HepG2 (cell line): ENCODE data around the gene IRX2.

Experiments used
- BCL3 ChIP-seq: sonication (generic); formaldehyde crosslinking; IDR thresholded peaks from 2 replicates; pipeline ENCODE4 v1.5.1; 2020; ENCODE audit warnings: mild to moderate bottlenecking, missing genetic modification reagents, moderate library complexity
- CTCF ChIP-seq: sonication (generic); formaldehyde crosslinking; IDR thresholded peaks from 2 replicates; pipeline ENCODE4 v1.5.0; 2020; ENCODE audit warnings: mild to moderate bottlenecking, missing genetic modification reagents, moderate library complexity
- EZH2 ChIP-seq: conservative IDR thresholded peaks from 2 replicates; pipeline ENCODE4 v1.6.1; 2012; ENCODE audit warnings: mild to moderate bottlenecking, low read depth, low read length, moderate library complexity
- FOSL2 ChIP-seq: sonication (generic); formaldehyde crosslinking; IDR thresholded peaks from 2 replicates; pipeline ENCODE4 v1.4.0; 2020; ENCODE audit warnings: missing genetic modification reagents
- MAX ChIP-seq: IDR thresholded peaks from 2 replicates; pipeline ENCODE4 v1.6.1; 2012; ENCODE audit warnings: inconsistent platforms
- MXD3 ChIP-seq: IDR thresholded peaks from 2 replicates; pipeline ENCODE4 v1.6.1; 2016; ENCODE audit warnings: mild to moderate bottlenecking, missing biosample characterization, missing genetic modification reagents
- MYC ChIP-seq: sonication (generic); formaldehyde crosslinking; IDR thresholded peaks from 2 replicates; pipeline ENCODE4 v1.9.0; 2021; ENCODE audit warnings: missing genetic modification reagents, borderline replicate concordance
- POLR2A ChIP-seq, 2 experiments: IDR thresholded peaks; 2 replicates each; pipeline ENCODE4 v1.6.1; 2011; ENCODE audit warnings: low read depth in 2 of 2, low read length in 2 of 2, mild to moderate bottlenecking in 1 of 2, moderate library complexity in 1 of 2; ENCODE audit not compliant: insufficient read depth in 1 of 2
- POLR2AphosphoS5 ChIP-seq: IDR thresholded peaks from 2 replicates; pipeline ENCODE4 v1.6.1; 2012; ENCODE audit warnings: low read depth, low read length
- XRCC5 ChIP-seq: fragments of 200-400 bp; formaldehyde crosslinking; optimal IDR thresholded peaks from 2 replicates; pipeline ENCODE3; 2017; ENCODE audit warnings: mild to moderate bottlenecking, low read length
- ZBTB21 ChIP-seq: sonication (generic); formaldehyde crosslinking; IDR thresholded peaks from 2 replicates; pipeline ENCODE4 v1.4.0; 2020; ENCODE audit warnings: missing genetic modification reagents
- ZFP37 ChIP-seq: sonication (generic); formaldehyde crosslinking; IDR thresholded peaks from 2 replicates; pipeline ENCODE4 v1.4.0; 2020; ENCODE audit warnings: missing genetic modification reagents, borderline replicate concordance
- ZNF713 ChIP-seq: sonication (generic); formaldehyde crosslinking; IDR thresholded peaks from 2 replicates; pipeline ENCODE4 v1.4.0; 2020; ENCODE audit warnings: mild to moderate bottlenecking, missing genetic modification reagents

- TF ChIP-seq EZH2, result no peak
- no peak for TF ChIP-seq BCL3 (CRISPR knock-in tag)
- TF ChIP-seq MAX, result no peak
- no peak for TF ChIP-seq FOSL2 (CRISPR knock-in tag)
- no peak for TF ChIP-seq POLR2AphosphoS5
- no peak for TF ChIP-seq ZFP37 (CRISPR knock-in tag)
- no peak for TF ChIP-seq POLR2A (IDR thresholded peaks at IDR 0.05; ENCODE audit: insufficient read depth in 1 of 2, low read depth in 2 of 2, low read length in 2 of 2)
- TF ChIP-seq ZBTB21 (CRISPR knock-in tag), result no peak
- no peak for TF ChIP-seq ZNF713 (CRISPR knock-in tag)
- TF ChIP-seq MXD3 (CRISPR knock-in tag), result no peak
- TF ChIP-seq CTCF (CRISPR knock-in tag), result no peak
- TF ChIP-seq XRCC5, result no peak
- TF ChIP-seq MYC (CRISPR knock-in tag), result no peak
These were observed 25.1 kb upstream of the IRX2 start for GRCh38 chr5:2776337-2777302.
